ENCODE measurements around the gene PGM5. TPM values are rescaled to one million over a fixed set of nuclear protein-coding genes. Genes with fewer than 3 reads are reported as not detected.

The PGM5 gene
- total RNA-seq, 1 donor from 2014 or later, result not detected

GRCh38 chr9:68540712-68541535, 184.5 kb downstream of the PGM5 start, which contains the start of gene TMEM252:
Gene TMEM252 (minus strand): TSS chr9:68540883. CDS start chr9:68540814, 69 bp downstream.
- H3K4me1 Mint-ChIP-seq (ENCODE audit: low read depth), result no peaks in the 10 kb centered on the region
- no peak for TF ChIP-seq CTCF (IDR thresholded peaks at IDR 0.05)
- no peak for DNase-seq (ENCODE audit: low spot score)
- H3K27ac Mint-ChIP-seq (ENCODE audit: unreplicated experiment), result no peak within 1 kb of the TSS
- H3K4me3 Mint-ChIP-seq (ENCODE audit: unreplicated experiment), result no peak within 1 kb of the TSS
- H3K9me3 Mint-ChIP-seq (ENCODE audit: low read depth), result no peaks in the 10 kb centered on the region
- peaks cover 3% of the 10 kb centered on the region for H3K27me3 Mint-ChIP-seq (ENCODE audit: low read depth)
- H3K36me3 Mint-ChIP-seq (ENCODE audit: low read depth), result no peaks in the 10 kb centered on the region

- no peak for TF ChIP-seq CTCF (IDR thresholded peaks at IDR 0.05)
- no peak overlapping the region for H3K27ac Mint-ChIP-seq (ENCODE audit: unreplicated experiment)
- no peaks in the 10 kb centered on the region for H3K4me1 Mint-ChIP-seq (ENCODE audit: low read depth)
- DNase-seq (ENCODE audit: low spot score), result no peak
- no peak overlapping the region for H3K4me3 Mint-ChIP-seq (ENCODE audit: unreplicated experiment)
- H3K27me3 Mint-ChIP-seq (ENCODE audit: low read depth), result peaks cover 3% of the 10 kb centered on the region
- no peaks in the 10 kb centered on the region for H3K36me3 Mint-ChIP-seq (ENCODE audit: low read depth)
- H3K9me3 Mint-ChIP-seq (ENCODE audit: low read depth), result no peaks in the 10 kb centered on the region
Measured at GRCh38 chr9:68541568-68541967, 185.2 kb downstream of the PGM5 start.

GRCh38 chr9:68545033-68545705, 188.8 kb downstream of the PGM5 start:
- Mint-ChIP-seq H3K27ac (ENCODE audit: unreplicated experiment) (no peak overlapping the region), H3K4me1 (ENCODE audit: low read depth) (no peaks in the 10 kb centered on the region), H3K9me3 (ENCODE audit: low read depth) (no peaks in the 10 kb centered on the region), H3K36me3 (ENCODE audit: low read depth) (no peaks in the 10 kb centered on the region), H3K4me3 (ENCODE audit: unreplicated experiment) (no peak overlapping the region), H3K27me3 (ENCODE audit: low read depth) (peaks cover 5% of the 10 kb centered on the region)
- DNase-seq (ENCODE audit: low spot score), result no peak
- TF ChIP-seq CTCF (IDR thresholded peaks at IDR 0.05), result no peak

- no peak for TF ChIP-seq CTCF (IDR thresholded peaks at IDR 0.05)
- no peak overlapping the region for H3K4me3 Mint-ChIP-seq (ENCODE audit: unreplicated experiment)
- no peaks in the 10 kb centered on the region for H3K4me1 Mint-ChIP-seq (ENCODE audit: low read depth)
- H3K9me3 Mint-ChIP-seq (ENCODE audit: low read depth), result no peaks in the 10 kb centered on the region
- H3K27ac Mint-ChIP-seq (ENCODE audit: unreplicated experiment), result no peak overlapping the region
- DNase-seq (ENCODE audit: low spot score), result no peak
- no peaks in the 10 kb centered on the region for H3K36me3 Mint-ChIP-seq (ENCODE audit: low read depth)
- H3K27me3 Mint-ChIP-seq (ENCODE audit: low read depth), result peaks cover 2% of the 10 kb centered on the region
Measured at GRCh38 chr9:68546596-68547390, 190.4 kb downstream of the PGM5 start.

GRCh38 chr9:68547417-68547816, 191.0 kb downstream of the PGM5 start:
- no peak for TF ChIP-seq CTCF (IDR thresholded peaks at IDR 0.05)
- Mint-ChIP-seq H3K27me3 (ENCODE audit: low read depth) (peaks cover 2% of the 10 kb centered on the region), H3K4me1 (ENCODE audit: low read depth) (no peaks in the 10 kb centered on the region), H3K27ac (ENCODE audit: unreplicated experiment) (no peak overlapping the region), H3K9me3 (ENCODE audit: low read depth) (no peaks in the 10 kb centered on the region), H3K4me3 (ENCODE audit: unreplicated experiment) (no peak overlapping the region), H3K36me3 (ENCODE audit: low read depth) (no peaks in the 10 kb centered on the region)
- DNase-seq (ENCODE audit: low spot score), result no peak

All from chondrocyte (in vitro differentiated cells).